ENCODE data around the gene TBC1D21.

GRCh38 chr15:73841756-73842725 is 31.3 kb upstream of the TBC1D21 start:
- TF ChIP-seq NFE2L1 (tag; IDR thresholded peaks at IDR 0.05; ENCODE audit: borderline replicate concordance, low read depth) (no peak), EHMT2 (IDR thresholded peaks at IDR 0.05) (no peak), PRDM10 (IDR thresholded peaks at IDR 0.05; ENCODE audit: partially characterized antibody) (no peak), HIVEP1 (CRISPR knock-in tag; IDR thresholded peaks at IDR 0.05) (no peak), DIDO1 (tag; IDR thresholded peaks at IDR 0.05; ENCODE audit: low read depth) (no peak)
- TF ChIP-seq, protein P1, sequence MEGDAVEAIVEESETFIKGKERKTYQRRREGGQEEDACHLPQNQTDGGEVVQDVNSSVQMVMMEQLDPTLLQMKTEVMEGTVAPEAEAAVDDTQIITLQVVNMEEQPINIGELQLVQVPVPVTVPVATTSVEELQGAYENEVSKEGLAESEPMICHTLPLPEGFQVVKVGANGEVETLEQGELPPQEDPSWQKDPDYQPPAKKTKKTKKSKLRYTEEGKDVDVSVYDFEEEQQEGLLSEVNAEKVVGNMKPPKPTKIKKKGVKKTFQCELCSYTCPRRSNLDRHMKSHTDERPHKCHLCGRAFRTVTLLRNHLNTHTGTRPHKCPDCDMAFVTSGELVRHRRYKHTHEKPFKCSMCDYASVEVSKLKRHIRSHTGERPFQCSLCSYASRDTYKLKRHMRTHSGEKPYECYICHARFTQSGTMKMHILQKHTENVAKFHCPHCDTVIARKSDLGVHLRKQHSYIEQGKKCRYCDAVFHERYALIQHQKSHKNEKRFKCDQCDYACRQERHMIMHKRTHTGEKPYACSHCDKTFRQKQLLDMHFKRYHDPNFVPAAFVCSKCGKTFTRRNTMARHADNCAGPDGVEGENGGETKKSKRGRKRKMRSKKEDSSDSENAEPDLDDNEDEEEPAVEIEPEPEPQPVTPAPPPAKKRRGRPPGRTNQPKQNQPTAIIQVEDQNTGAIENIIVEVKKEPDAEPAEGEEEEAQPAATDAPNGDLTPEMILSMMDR (IDR thresholded peaks at IDR 0.05 in 2 of 3, conservative IDR thresholded peaks at IDR 0.05 in 1 of 3; ENCODE audit: insufficient read depth in 2 of 3, low read depth in 1 of 3, low read length in 3 of 3), result no peak

All from K562 (cell line).